ENCODE measurements around the gene MEGF11. TPM values are rescaled to one million over a fixed set of nuclear protein-coding genes. Genes with fewer than 3 reads are reported as not detected.

The MEGF11 gene
- total RNA-seq, 1 experiment from 2014 or later = 2.3 TPM

DNA sequence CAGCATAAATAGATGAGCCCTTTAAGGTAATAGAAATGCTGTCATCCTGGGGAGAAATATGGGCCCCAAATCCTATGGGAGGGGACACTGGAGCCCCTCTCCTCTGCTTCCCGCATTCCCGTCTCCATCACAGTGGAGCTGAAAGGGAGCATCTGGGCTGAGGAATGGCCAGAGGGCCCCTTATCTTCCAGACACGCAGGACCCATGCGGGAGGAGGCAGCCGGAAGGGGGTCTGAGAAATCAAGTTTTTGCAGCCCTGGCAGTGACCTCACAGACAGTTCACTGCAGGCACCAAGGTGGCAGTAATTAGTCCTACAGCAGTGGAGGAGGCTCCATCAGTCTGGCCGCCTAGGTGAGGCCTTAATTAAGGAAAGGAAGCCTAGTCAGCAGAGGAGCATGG lies 304.1 kb downstream of the MEGF11 start:
- Histone ChIP-seq H2AFZ (ENCODE audit: low read depth, low read length, poor library complexity, severe bottlenecking) (no peak overlapping the region), H3K9me2 (ENCODE audit: insufficient read depth) (no peaks in the 10 kb centered on the region), H3K9me3 (ENCODE audit: control insufficient read depth in 1 of 2, insufficient read depth in 1 of 2, low read depth in 1 of 2, low read length in 2 of 2) (no peaks in the 10 kb centered on the region), H3K79me2 (ENCODE audit: insufficient read depth, low read length) (no peaks in the 10 kb centered on the region), H3K27me3 (ENCODE audit: insufficient read depth, low read length) (no peaks in the 10 kb centered on the region), H3K4me1 (ENCODE audit: control insufficient read depth in 1 of 2, insufficient read depth in 2 of 2, low read length in 2 of 2) (peaks cover 2 to 12% of the 10 kb centered on the region in 2 experiments), H4K20me1 (ENCODE audit: insufficient read depth) (no peaks in the 10 kb centered on the region), H3K36me3 (ENCODE audit: control insufficient read depth in 1 of 2, insufficient read depth in 2 of 2, low read length in 2 of 2) (no peaks in the 10 kb centered on the region), H3K4me3 (replicated peaks in 1 of 2; ENCODE audit: low read depth in 1 of 2, low read length in 2 of 2) (no peak overlapping the region), H3K9ac (ENCODE audit: low read length) (no peak overlapping the region), H3K4me2 (ENCODE audit: low read length) (no peak overlapping the region), H3K27ac (ENCODE audit: low read depth, low read length) (no peak overlapping the region)
- ChIA-PET CTCF (no interaction called here), RAD21 (ENCODE audit: low non-redundant PET in 1 of 2, low total read pairs in 2 of 2, uncharacterized antibody in 2 of 2, unreplicated experiment in 2 of 2) (no interaction called here), POLR2A (interaction anchor here (1.2 kb wide), 1 partner anchor 9 kb away, joined by 4 read pairs; no protein-coding TSS in a partner anchor)
- DNase-seq (ENCODE audit: low read depth, low spot score) = no peak
- ATAC-seq = no peak
- no peak for TF ChIP-seq CTCF (IDR thresholded peaks at IDR 0.05 in 2 of 3, conservative IDR thresholded peaks at IDR 0.05 in 1 of 3; ENCODE audit: borderline replicate concordance in 1 of 3, insufficient read depth in 1 of 3, low read depth in 2 of 3, low read length in 2 of 3)
- TF ChIP-seq ZNF274 (IDR thresholded peaks at IDR 0.05; ENCODE audit: low read depth, low read length) = no peak
- TF ChIP-seq CEBPB (IDR thresholded peaks at IDR 0.05; ENCODE audit: low read depth) = no peak
- no peak for TF ChIP-seq TCF7L2 (IDR thresholded peaks at IDR 0.05; ENCODE audit: borderline replicate concordance, extremely low read depth, insufficient read depth, insufficient read length)
- TF ChIP-seq SRF (IDR thresholded peaks at IDR 0.05; ENCODE audit: low read depth) = no peak
- no peak for TF ChIP-seq SIN3A (IDR thresholded peaks at IDR 0.05; ENCODE audit: low read depth)
- TF ChIP-seq ELF1 (IDR thresholded peaks at IDR 0.05; ENCODE audit: borderline replicate concordance, low read depth) = no peak
- no peak for TF ChIP-seq CBX3 (IDR thresholded peaks at IDR 0.05; ENCODE audit: low read depth)
- no peak for TF ChIP-seq JUND (IDR thresholded peaks at IDR 0.05)
- no peak for TF ChIP-seq ATF3 (IDR thresholded peaks at IDR 0.05)
- intact Hi-C loops (cut with micrococcal nuclease) = no loop called here
- no TSS peak for BruUV-seq (replicated peaks)
